GM23248 (cell line): ENCODE measurements around the gene CCDC191. TPM values are rescaled to one million over a fixed set of nuclear protein-coding genes. Genes with fewer than 3 reads are reported as not detected.

Source experiments
- DNase-seq: peaks from one replicate; pipeline ENCODE4 v3.0.0-alpha.2; 2015
- H2AFZ ChIP-seq: fragments of 200-600 bp; sonication (generic); 2 replicates; pipeline ENCODE4 v1.6.1; 2016; ENCODE audit warnings: antibody characterized with exemption
- H3F3A ChIP-seq: fragments of 200-600 bp; sonication (generic); 2 replicates; pipeline ENCODE4 v1.6.1; 2016; ENCODE audit warnings: mild to moderate bottlenecking, antibody characterized with exemption, mixed run types; ENCODE audit not compliant: insufficient read depth
- H3K27ac ChIP-seq: fragments of 200-600 bp; sonication (generic); 2 replicates; pipeline ENCODE4 v1.5.1; 2016; ENCODE audit warnings: mild to moderate bottlenecking
- H3K27me3 ChIP-seq: fragments of 200-600 bp; sonication (generic); replicated peaks from 2 replicates; pipeline ENCODE4 v1.6.1; 2016; ENCODE audit warnings: mild to moderate bottlenecking; ENCODE audit not compliant: insufficient read depth
- H3K36me3 ChIP-seq: fragments of 200-600 bp; sonication (generic); 2 replicates; pipeline ENCODE4 v1.6.1; 2016; ENCODE audit warnings: low read depth, mild to moderate bottlenecking
- H3K4me1 ChIP-seq: fragments of 200-600 bp; sonication (generic); 2 replicates; pipeline ENCODE4 v1.6.1; 2016; ENCODE audit warnings: mild to moderate bottlenecking; ENCODE audit not compliant: insufficient read depth
- H3K4me2 ChIP-seq: fragments of 200-600 bp; sonication (generic); one replicate; pipeline ENCODE4 v1.6.1; 2016; ENCODE audit warnings: mild to moderate bottlenecking; ENCODE audit not compliant: unreplicated experiment
- H3K4me3 ChIP-seq: fragments of 200-600 bp; sonication (generic); 2 replicates; pipeline ENCODE4 v1.5.1; 2016; ENCODE audit warnings: mild to moderate bottlenecking
- H3K79me2 ChIP-seq: fragments of 200-600 bp; sonication (generic); 2 replicates; pipeline ENCODE4 v1.6.1; 2016; ENCODE audit warnings: mild to moderate bottlenecking; ENCODE audit not compliant: insufficient read depth
- H3K9ac ChIP-seq: fragments of 200-600 bp; sonication (generic); 2 replicates; pipeline ENCODE4 v1.6.1; 2016; ENCODE audit warnings: mild to moderate bottlenecking
- H3K9me2 ChIP-seq: fragments of 200-600 bp; sonication (generic); 2 replicates; pipeline ENCODE4 v1.6.1; 2016; ENCODE audit warnings: mixed run types, mild to moderate bottlenecking, moderate library complexity; ENCODE audit not compliant: insufficient read depth
- H3K9me3 ChIP-seq: fragments of 200-600 bp; sonication (generic); one replicate; pipeline ENCODE4 v1.6.1; 2017; ENCODE audit warnings: low read depth
- H4K20me1 ChIP-seq: fragments of 200-600 bp; sonication (generic); 2 replicates; pipeline ENCODE4 v1.6.0; 2016; ENCODE audit not compliant: insufficient read depth
- EZH2 ChIP-seq: fragments of 200-600 bp; sonication (generic); IDR thresholded peaks from 2 replicates; pipeline ENCODE4 v1.6.1; 2018; ENCODE audit warnings: antibody characterized with exemption, mild to moderate bottlenecking; ENCODE audit not compliant: insufficient read depth, poor library complexity, severe bottlenecking
- EZH2phosphoT487 ChIP-seq: fragments of 200-600 bp; sonication (generic); IDR thresholded peaks from 2 replicates; pipeline ENCODE4 v1.6.1; 2018; ENCODE audit warnings: antibody characterized with exemption, moderate library complexity, mild to moderate bottlenecking, low read depth; ENCODE audit not compliant: insufficient read depth
- WGBS, 2 experiments: methylation state at CpG; one replicate each; pipeline ENCODE4 v1.1.6; 2015 to 2017; ENCODE audit warnings: low lambda C conversion rate in 2 of 2, low coverage in 1 of 2; ENCODE audit errors: missing lambda C conversion rate in 2 of 2; 5-methylcytosine and 5-hydroxymethylcytosine counted together
- in situ Hi-C: fragments of 300-500 bp; cut with MboI; formaldehyde crosslinking; loops from 2 replicates; pipeline ENCODE4 v1.15.0; 2020
- polyA plus RNA-seq: library from polyadenylated mRNA; unstranded; fragments of >200 nt; fragmentation: Nextera tagmentation; extraction: Ambion mirVana; gene quantifications from 2 replicates; pipeline ENCODE4 v1.2.1, GENCODE V29; 2016
- total RNA-seq: library from RNA; depleted of rRNA; stranded (reverse); fragments of >200 nt; shearing (Covaris generic); gene quantifications from 2 replicates; pipeline ENCODE4 v1.2.3, GENCODE V29; 2014; rRNA removed

CCDC191 gene, protein sequence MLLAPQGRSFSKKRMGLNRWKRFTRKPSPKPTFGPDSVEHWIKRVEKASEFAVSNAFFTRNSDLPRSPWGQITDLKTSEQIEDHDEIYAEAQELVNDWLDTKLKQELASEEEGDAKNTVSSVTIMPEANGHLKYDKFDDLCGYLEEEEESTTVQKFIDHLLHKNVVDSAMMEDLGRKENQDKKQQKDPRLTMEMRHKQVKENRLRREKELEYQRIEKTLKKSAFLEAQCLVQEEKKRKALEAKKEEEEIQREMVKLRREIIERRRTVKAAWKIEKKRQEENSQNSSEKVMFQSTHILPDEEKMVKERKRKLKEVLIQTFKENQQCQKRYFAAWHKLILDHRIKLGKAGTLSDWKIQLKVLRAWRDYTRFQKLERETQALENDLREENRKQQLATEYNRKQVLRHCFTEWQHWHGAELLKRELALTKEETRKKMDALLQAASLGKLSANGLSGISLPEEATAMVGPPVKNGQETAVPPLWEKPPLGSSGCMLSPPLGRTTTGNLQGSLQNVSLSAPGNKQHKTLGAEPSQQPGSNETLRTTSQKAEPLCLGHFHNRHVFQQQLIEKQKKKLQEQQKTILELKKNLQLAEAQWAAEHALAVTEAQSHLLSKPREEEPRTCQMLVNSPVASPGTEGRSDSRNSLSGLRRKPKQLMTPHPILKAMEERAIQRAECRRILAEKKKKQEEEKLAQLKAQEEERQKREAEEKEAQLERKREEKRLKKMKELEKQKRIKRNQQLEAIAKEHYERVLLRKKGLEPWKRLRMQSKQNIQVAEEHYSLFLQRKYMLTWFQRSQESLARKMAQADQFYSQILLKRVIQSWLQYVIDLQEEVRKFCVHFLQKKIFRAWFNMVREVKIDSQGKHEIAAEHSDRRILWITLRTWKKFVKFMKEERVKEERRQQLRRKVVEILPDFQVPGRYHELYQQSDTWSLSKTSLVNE
- total RNA-seq: 0.43 and 2.4 TPM in 2 replicates
- polyA plus RNA-seq: 1.1 and 1.5 TPM in 2 replicates

- H3K9ac ChIP-seq: peak within 1 kb of the TSS; percentile 87
- H3K4me3 ChIP-seq: peak within 1 kb of the TSS; percentile 94
- H4K20me1 ChIP-seq: no peaks in the 10 kb centered on the region
- H3K9me2 ChIP-seq: no peaks in the 10 kb centered on the region
- 1% methylated on average over 49 of the region's 49 CpGs for WGBS, 2 experiments
- H3K4me1 ChIP-seq: peaks cover 8% of the 10 kb centered on the region
- peak within 1 kb of the TSS; percentile 77 for H3K27ac ChIP-seq
- H3K27me3 ChIP-seq: no peaks in the 10 kb centered on the region
- H3K9me3 ChIP-seq: no peaks in the 10 kb centered on the region
- peak within 1 kb of the TSS; percentile 98 for H2AFZ ChIP-seq
- DNase-seq: peak; percentile 100
- peaks cover 48% of the 10 kb centered on the region for H3K79me2 ChIP-seq
- in situ Hi-C loops: no loop called here
- peak within 1 kb of the TSS; percentile 99 for H3K4me2 ChIP-seq
- TF ChIP-seq EZH2phosphoT487 (no peak), EZH2 (no peak)
- H3K36me3 ChIP-seq: no peaks in the 10 kb centered on the region; the same call in 1 of the 2 replicates
- H3F3A ChIP-seq: no peaks in the 10 kb centered on the region
Observed at GRCh38 chr3:114056130-114057010, at the start of gene CCDC191, which contains the start of gene QTRT2. TSS of gene CCDC191 (minus strand) at chr3:114056526. CDS start at chr3:114056466, 60 bp downstream. TSS of gene QTRT2 (plus strand) at chr3:114056737. CDS start at chr3:114065258, 8,521 bp downstream.

DNA sequence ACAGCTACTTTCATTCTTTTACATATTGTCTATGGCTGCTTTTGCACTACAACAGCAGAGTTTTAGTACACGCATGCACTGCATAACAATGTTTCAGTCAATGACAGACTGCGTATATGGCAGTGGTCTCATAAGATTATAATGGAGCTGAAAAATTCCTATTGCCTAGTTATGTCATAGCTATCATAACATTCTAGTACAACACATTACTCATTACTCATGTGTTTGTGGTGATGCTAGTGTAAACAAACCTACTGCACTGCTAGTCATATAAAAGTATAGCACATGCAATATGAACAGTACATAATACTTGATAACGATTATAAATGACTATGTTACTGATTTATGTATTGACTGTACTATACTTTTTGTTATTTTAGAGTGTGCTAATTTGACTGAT lies 48.1 kb upstream of the CCDC191 start:
- Histone ChIP-seq H3K27me3 (no peaks in the 10 kb centered on the region), H3K4me3 (no peak overlapping the region), H3K27ac (no peak overlapping the region), H3K9ac (no peak overlapping the region), H3K4me1 (no peaks in the 10 kb centered on the region), H2AFZ (no peak overlapping the region), H3K79me2 (no peaks in the 10 kb centered on the region), H3K9me3 (no peaks in the 10 kb centered on the region), H3K9me2 (no peaks in the 10 kb centered on the region), H3K36me3 (no peaks in the 10 kb centered on the region), H3F3A (no peaks in the 10 kb centered on the region), H3K4me2 (no peak overlapping the region), H4K20me1 (no peaks in the 10 kb centered on the region)
- TF ChIP-seq EZH2 (no peak), EZH2phosphoT487 (no peak)
- 94 to 96% methylated on average over 3 of the region's 3 CpGs for WGBS, 2 experiments
- peak; percentile 11 for DNase-seq
- in situ Hi-C loops: no loop called here

DNA sequence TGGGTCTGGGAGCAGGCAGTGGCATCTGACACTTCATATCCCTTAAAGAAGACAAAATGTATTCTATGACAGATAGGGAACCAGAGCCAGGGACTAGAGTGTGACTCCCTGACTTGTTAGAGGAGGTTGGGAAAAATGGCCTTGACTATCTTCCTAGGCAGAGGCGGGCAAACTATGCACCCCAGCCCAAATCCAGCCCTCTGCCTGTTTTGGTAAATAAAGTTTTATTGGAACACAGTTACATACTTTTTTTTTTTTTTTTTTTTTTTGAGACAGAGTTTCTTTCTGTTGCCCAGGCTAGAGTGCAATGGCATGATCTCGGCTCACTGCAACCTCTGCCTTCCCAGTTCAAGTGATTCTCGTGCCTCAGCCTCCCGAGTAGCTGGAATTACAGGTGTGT lies 47.5 kb upstream of the CCDC191 start:
- no peak overlapping the region for H3K4me3 ChIP-seq
- H4K20me1 ChIP-seq: no peaks in the 10 kb centered on the region
- no peaks in the 10 kb centered on the region for H3F3A ChIP-seq
- no peaks in the 10 kb centered on the region for H3K36me3 ChIP-seq
- TF ChIP-seq EZH2: no peak
- no peak for TF ChIP-seq EZH2phosphoT487
- H3K9me3 ChIP-seq: no peaks in the 10 kb centered on the region
- no peaks in the 10 kb centered on the region for H3K9me2 ChIP-seq
- DNase-seq: no peak
- H2AFZ ChIP-seq: no peak overlapping the region
- H3K4me1 ChIP-seq: no peaks in the 10 kb centered on the region
- no peak overlapping the region for H3K27ac ChIP-seq
- no peak overlapping the region for H3K4me2 ChIP-seq
- no peaks in the 10 kb centered on the region for H3K79me2 ChIP-seq
- no peaks in the 10 kb centered on the region for H3K27me3 ChIP-seq
- WGBS, 2 experiments: 67 to 80% methylated on average over 4 of the region's 4 CpGs
- no peak overlapping the region for H3K9ac ChIP-seq
- in situ Hi-C loops: no loop called here

GRCh38 chr3:114103181-114103580 lies 46.9 kb upstream of the CCDC191 start:
- Histone ChIP-seq H3K4me2 (no peak overlapping the region), H4K20me1 (no peaks in the 10 kb centered on the region), H3K9me3 (no peaks in the 10 kb centered on the region), H3K27ac (no peak overlapping the region), H3K4me1 (no peaks in the 10 kb centered on the region), H2AFZ (no peak overlapping the region), H3K79me2 (no peaks in the 10 kb centered on the region), H3K9me2 (no peaks in the 10 kb centered on the region), H3F3A (no peaks in the 10 kb centered on the region), H3K36me3 (no peaks in the 10 kb centered on the region), H3K4me3 (no peak overlapping the region), H3K9ac (no peak overlapping the region), H3K27me3 (no peaks in the 10 kb centered on the region)
- TF ChIP-seq EZH2 (no peak), EZH2phosphoT487 (no peak)
- WGBS, 2 experiments: 94 to 95% methylated on average over 26 to 27 of the region's 27 CpGs
- no peak for DNase-seq
- in situ Hi-C loops: no loop called here
